ENCODE measurements around the gene MVB12B.

MVB12B gene

GRCh38 chr9:126366366-126367011, 39.9 kb downstream of the MVB12B start:
- TF ChIP-seq, protein P1, sequence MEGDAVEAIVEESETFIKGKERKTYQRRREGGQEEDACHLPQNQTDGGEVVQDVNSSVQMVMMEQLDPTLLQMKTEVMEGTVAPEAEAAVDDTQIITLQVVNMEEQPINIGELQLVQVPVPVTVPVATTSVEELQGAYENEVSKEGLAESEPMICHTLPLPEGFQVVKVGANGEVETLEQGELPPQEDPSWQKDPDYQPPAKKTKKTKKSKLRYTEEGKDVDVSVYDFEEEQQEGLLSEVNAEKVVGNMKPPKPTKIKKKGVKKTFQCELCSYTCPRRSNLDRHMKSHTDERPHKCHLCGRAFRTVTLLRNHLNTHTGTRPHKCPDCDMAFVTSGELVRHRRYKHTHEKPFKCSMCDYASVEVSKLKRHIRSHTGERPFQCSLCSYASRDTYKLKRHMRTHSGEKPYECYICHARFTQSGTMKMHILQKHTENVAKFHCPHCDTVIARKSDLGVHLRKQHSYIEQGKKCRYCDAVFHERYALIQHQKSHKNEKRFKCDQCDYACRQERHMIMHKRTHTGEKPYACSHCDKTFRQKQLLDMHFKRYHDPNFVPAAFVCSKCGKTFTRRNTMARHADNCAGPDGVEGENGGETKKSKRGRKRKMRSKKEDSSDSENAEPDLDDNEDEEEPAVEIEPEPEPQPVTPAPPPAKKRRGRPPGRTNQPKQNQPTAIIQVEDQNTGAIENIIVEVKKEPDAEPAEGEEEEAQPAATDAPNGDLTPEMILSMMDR (IDR thresholded peaks at IDR 0.05; ENCODE audit: low read depth, low read length, missing control alignments): no peak
- no peak overlapping the region for H3K4me3 ChIP-seq (ENCODE audit: low read depth, low read length)
- in situ Hi-C loops (cut with HindIII; ENCODE audit: low sequenced_read_pairs): no loop called here
- no peak for DNase-seq (ENCODE audit: low read depth)

GRCh38 chr9:126367139-126367538, 40.5 kb downstream of the MVB12B start:
- in situ Hi-C loops (cut with HindIII; ENCODE audit: low sequenced_read_pairs): no loop called here
- DNase-seq (ENCODE audit: low read depth): no peak
- H3K4me3 ChIP-seq (ENCODE audit: low read depth, low read length): no peak overlapping the region
- TF ChIP-seq, protein P1 (IDR thresholded peaks at IDR 0.05; ENCODE audit: low read depth, low read length, missing control alignments): no peak

DNA sequence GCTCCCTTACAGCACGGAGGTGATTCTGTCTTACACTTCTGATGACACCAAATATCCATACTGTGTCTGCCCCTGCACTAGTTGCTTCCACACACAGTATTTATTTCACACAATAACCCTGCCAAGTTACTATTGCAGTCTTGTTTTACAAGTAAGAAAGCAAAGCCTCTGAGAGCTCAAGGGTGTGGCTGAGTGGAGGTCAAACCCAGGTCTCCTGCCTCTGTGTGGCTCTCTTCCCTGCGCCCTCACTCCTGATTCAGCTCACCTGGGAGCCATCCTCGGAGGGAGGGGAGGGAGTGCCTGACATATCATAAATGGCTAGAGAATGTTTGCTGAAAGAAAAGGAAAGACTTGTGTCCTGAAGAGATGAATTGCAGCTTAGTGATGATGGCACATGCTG, 41.0 kb downstream of the MVB12B start:
- DNase-seq (ENCODE audit: low read depth): no peak
- in situ Hi-C loops (cut with HindIII; ENCODE audit: low sequenced_read_pairs): no loop called here
- TF ChIP-seq, protein P1 (IDR thresholded peaks at IDR 0.05; ENCODE audit: low read depth, low read length, missing control alignments): no peak
- H3K4me3 ChIP-seq (ENCODE audit: low read depth, low read length): no peak overlapping the region

DNA sequence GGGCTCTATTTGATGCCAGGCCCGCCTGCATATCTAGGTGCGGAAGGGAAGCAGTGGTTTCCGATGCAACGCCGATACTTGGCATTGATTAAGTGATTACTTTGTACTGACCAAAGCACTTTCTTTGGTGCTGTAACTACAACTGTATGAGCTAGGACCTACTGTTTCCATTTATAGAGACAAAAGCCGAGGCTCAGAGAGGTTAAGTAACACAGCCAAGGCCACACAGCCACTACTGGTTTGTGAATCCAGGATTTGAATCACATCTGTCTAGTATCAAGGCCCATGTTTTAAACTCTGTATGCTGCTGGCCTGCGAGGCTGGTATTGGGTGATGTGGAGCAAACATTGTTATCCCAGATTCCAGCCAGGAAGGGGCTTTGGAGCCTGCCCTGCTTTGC, 41.4 kb downstream of the MVB12B start:
- H3K4me3 ChIP-seq (ENCODE audit: low read depth, low read length): no peak overlapping the region
- in situ Hi-C loops (cut with HindIII; ENCODE audit: low sequenced_read_pairs): no loop called here
- no peak for DNase-seq (ENCODE audit: low read depth)
- TF ChIP-seq, protein P1 (IDR thresholded peaks at IDR 0.05; ENCODE audit: low read depth, low read length, missing control alignments): no peak

- in situ Hi-C loops (cut with HindIII; ENCODE audit: low sequenced_read_pairs): no loop called here
- no peak overlapping the region for H3K4me3 ChIP-seq (ENCODE audit: low read depth, low read length)
- no peak for DNase-seq (ENCODE audit: low read depth)
- TF ChIP-seq, protein P1 (IDR thresholded peaks at IDR 0.05; ENCODE audit: low read depth, low read length, missing control alignments): no peak
These were observed 44.6 kb downstream of the MVB12B start for GRCh38 chr9:126371007-126371870.

DNA sequence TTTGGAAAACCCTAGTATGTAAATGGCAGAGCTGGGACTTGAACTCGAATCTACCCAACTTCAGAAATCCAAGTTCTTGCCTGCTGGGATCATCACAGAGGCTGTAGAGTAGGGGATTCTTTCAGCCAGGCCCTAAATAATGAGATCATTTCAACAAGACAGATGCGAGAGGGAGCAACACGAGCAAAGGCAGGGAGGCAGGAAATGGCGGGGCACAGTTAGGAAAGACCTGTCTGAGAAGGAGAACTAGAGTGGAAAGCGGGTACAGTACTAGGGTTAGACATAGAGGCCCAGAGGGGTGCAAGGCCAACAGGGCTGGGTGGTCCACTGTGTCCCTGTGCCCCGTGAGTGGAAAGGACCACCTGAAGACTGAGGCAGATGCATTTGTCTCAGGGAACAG, 46.1 kb downstream of the MVB12B start:
- no peak overlapping the region for H3K4me3 ChIP-seq (ENCODE audit: low read depth, low read length)
- in situ Hi-C loops (cut with HindIII; ENCODE audit: low sequenced_read_pairs): no loop called here
- TF ChIP-seq, protein P1 (IDR thresholded peaks at IDR 0.05; ENCODE audit: low read depth, low read length, missing control alignments): no peak
- no peak for DNase-seq (ENCODE audit: low read depth)

Measured in astrocyte of the cerebellum (primary cell).